ENCODE data around the gene HNF4A.
"Not testable (repeated sequence)": the region's sequence is repeated elsewhere in the genome, so short reads cannot be mapped to it uniquely, and the experiment has no call there.

HNF4A gene

GRCh38 chr20:44447827-44448419 lies 92.4 kb downstream of the HNF4A start:
- DNase-seq, result no peak

- peak; percentile 14 for DNase-seq
Measured at GRCh38 chr20:44448753-44449546, 93.5 kb downstream of the HNF4A start.

- DNase-seq, result no peak
Measured at GRCh38 chr20:44449864-44450263, 94.4 kb downstream of the HNF4A start.

- no peak for DNase-seq
Measured at GRCh38 chr20:44450281-44450889, 94.9 kb downstream of the HNF4A start.

- DNase-seq, result no peak
Measured at GRCh38 chr20:44450903-44451450, 95.5 kb downstream of the HNF4A start.

GRCh38 chr20:44454306-44454963 lies 98.9 kb downstream of the HNF4A start:
- no peak for DNase-seq

- no peak for DNase-seq
Measured at GRCh38 chr20:44455126-44455525, 99.6 kb downstream of the HNF4A start.

- no peak for DNase-seq
Measured at GRCh38 chr20:44456611-44457010, 101.1 kb downstream of the HNF4A start.

GRCh38 chr20:44457016-44457415 lies 101.5 kb downstream of the HNF4A start:
- DNase-seq, result no peak

GRCh38 chr20:44459271-44459670 lies 103.8 kb downstream of the HNF4A start:
- no peak for DNase-seq

GRCh38 chr20:44460795-44461141 lies 105.3 kb downstream of the HNF4A start:
- DNase-seq, result no peak

- DNase-seq, result no peak
Measured at GRCh38 chr20:44461142-44461802, 105.8 kb downstream of the HNF4A start.

GRCh38 chr20:44461803-44462174 lies 106.3 kb downstream of the HNF4A start:
- no peak for DNase-seq

- no peak for DNase-seq
Measured at GRCh38 chr20:44463466-44463865, 108.0 kb downstream of the HNF4A start.

GRCh38 chr20:44464514-44464913 lies 109.0 kb downstream of the HNF4A start:
- DNase-seq, result no peak

- DNase-seq, result no peak
Measured at GRCh38 chr20:44465001-44465560, 109.6 kb downstream of the HNF4A start.

- no peak for DNase-seq
Measured at GRCh38 chr20:44467289-44467883, 111.9 kb downstream of the HNF4A start.

- DNase-seq, result no peak
Measured at GRCh38 chr20:44468044-44468782, 112.7 kb downstream of the HNF4A start.

- DNase-seq, result no peak
Measured at GRCh38 chr20:44470327-44470726, 114.8 kb downstream of the HNF4A start.

- no peak for DNase-seq
Measured at GRCh38 chr20:44471481-44471882, 116.0 kb downstream of the HNF4A start.

- not testable (repeated sequence) for DNase-seq
Measured at GRCh38 chr20:44472283-44472682, 116.8 kb downstream of the HNF4A start.

- no peak for DNase-seq
Measured at GRCh38 chr20:44475372-44475693, 119.8 kb downstream of the HNF4A start.

Measured in stimulated activated CD4-positive, alpha-beta T cell treated with anti-CD3 and anti-CD28 coated beads, Interleukin-1b, Interleukin-23, amount 100 ng/mL, for 48 hours (primary cell).